GM18907 (cell line): ENCODE measurements around the gene SH3YL1.

Experiments used
- ATAC-seq: cut with Tn5 transposase; IDR thresholded peaks from one replicate; pipeline ENCODE4 v1.9.1; 2021; ENCODE audit warnings: mild to moderate bottlenecking, moderate library complexity; ENCODE audit not compliant: unreplicated experiment

The SH3YL1 gene

DNA sequence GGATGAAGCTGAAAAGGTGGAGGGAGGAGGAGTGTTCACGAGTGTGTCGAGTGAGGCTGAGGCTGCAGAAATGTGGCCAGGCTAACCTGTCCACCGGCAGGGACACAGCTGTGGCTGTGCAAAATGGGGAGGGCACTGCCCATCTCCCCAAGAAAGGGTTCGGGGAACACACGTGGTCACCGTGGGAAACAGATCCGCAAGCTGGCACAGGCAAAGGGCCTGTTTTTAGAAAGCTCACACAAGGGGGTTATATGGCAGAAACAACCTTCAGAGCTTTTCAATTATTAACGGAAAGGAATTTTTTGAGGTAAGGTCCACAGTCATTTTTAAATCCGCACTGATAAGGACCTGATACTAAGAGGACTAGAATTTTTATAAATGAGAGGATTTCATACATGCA lies 35.7 kb downstream of the SH3YL1 start:
- no peak for ATAC-seq

DNA sequence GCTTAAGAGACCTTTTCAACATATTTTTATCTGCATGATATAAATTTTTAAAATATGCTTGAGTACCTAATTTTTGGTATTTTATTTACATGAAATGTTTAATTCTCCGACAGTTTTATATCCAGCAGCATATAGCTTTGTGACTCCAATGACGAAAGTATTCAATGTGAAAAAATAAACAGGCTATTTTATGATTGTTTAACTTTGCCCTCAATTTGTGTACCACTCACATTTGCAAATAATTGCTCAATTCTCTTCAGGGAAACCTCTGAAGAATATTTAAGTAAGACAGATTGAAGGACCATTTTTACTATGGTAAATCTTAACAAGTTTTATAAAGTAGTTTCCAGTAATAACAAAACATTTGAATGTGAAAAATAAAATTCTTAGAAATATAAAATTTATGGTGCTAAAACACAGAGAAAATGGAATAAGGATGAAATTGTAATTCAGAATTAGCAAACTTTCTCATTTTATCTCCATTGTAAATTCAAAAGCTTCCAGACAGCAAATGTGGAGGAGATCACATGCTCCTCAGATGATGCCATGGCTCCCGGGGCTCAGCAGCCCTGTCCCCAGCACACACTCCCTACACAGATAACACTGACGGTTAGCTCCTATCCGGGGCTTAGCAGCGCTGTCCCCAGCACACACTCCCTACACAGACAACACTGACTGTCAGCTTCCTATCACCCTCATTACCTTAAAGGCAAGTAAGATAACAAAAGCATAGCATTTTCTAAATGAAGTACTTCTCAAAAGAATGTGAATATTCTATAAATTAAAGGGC lies 39.7 kb downstream of the SH3YL1 start:
- ATAC-seq = no peak

DNA sequence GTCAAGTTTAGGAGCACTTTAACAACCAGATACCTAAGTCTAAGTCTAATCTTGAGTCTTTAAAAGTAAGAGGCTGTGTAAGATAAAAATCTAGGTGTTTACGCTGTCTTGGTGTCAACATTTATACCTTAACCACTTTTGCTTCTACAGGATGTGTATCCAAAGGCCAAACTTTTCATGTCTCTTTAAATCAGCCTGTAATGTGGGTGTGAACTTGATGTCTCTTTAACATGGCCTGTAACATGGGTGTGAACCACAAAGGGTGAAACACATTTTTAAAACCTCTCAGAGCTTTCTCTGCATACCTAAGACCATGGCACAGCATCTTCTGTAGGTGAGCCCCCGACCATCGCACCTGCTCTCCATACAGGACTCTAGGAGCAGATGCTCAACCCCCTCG lies 40.4 kb downstream of the SH3YL1 start:
- no peak for ATAC-seq

DNA sequence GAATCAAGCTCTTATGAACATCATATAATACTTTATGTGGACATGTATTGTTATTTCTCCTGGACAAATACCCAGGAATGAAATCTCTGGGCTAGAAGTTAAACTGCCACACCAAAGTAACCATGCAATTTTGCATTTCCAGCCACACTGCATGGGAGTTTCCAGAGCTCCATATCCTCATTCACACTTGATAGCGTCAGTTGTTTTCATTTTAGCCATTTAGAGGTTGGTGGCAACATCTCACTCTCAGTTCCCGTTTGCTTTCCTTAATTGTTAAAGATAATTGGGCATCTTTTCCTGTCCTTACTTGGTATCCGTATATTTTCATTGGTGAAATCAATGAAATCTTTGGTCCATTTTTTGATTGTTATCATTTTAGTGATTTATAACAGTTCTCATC lies 47.8 kb downstream of the SH3YL1 start:
- ATAC-seq = no peak

DNA sequence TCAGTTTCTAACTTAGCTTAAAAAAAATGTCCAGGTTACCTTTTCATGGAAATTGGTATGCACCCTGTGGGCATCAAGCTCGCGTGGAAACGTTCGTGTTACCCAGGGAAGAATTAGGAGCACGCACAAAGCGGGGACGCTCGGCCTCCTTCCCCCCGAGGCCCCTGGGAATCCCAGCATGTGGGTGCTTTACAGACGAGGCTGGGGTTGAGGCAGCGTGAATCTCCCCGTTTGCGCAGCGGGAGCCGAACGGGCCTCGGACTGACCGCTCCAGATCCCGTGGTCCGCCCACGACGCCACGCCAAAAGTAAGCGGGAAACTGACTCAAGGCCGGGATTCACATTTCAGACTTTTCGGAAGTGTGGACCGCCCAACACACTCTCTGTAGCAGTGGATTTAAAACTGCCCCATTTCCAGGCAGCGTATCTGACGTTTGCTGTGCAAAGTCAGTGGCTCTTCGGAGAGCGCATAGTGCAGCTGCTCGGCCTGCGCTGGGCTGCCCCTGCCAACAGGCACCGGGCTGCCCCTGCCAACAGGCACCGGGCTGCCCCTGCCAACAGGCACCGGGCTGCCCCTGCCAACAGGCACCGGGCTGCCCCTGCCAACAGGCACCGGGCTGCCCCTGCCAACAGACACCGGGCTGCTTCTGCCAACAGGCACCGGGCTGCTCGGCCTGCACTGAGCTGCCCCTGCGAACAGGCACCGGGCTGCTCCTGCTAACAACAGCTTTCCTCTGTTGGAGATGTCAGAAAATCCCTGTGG lies 49.7 kb downstream of the SH3YL1 start:
- no peak for ATAC-seq

DNA sequence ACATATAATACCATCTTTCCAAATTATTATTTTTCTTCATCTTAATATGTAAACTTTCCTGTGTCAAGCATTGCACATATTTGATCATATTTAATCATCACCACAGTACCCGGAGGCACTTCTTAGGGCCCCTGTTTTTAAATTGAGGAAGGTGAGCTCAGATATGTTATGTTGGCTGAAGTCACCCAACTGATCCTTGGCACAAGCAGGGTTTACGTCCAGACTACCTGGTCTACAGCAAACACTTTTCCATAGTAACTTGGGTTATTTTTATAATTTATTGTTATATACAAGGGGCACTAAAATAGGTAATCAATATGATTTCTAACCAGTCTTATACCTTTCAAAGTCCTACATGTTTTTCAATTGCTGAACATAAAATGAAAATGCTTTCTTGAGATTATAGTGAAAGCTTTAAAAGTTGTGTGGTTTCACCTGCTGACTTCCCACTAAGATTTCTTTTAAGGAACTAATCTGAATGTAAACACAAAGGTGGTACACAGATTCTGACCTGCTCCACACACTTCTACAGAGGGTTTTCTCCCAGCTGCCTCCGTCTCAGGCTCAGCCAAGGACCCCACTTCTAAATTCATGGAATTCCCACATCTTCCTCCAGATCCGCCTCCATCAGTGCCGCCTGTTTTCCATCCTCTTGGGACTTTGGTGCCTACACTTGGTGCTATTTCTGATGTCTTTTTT lies 52.2 kb downstream of the SH3YL1 start:
- ATAC-seq = no peak

DNA sequence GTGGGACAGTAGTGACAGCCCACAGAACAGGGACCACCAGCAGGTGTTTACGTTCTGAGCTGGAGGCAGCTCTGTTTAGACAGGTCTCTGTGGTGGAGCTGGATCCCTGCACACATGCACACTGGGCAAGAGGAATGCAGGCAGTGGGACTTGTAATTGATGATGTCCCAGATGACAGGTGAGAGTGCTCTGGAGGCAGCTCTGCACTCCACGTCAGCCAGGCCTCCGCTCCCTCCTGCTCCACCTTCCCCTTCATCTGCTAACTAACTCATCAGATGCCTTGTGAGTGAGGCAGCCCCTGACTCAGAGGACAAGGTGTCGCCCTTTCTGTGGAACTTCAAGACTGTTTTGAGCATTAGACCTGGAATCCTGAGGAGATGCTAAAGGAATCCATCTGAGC lies 53.2 kb downstream of the SH3YL1 start:
- ATAC-seq = no peak

DNA sequence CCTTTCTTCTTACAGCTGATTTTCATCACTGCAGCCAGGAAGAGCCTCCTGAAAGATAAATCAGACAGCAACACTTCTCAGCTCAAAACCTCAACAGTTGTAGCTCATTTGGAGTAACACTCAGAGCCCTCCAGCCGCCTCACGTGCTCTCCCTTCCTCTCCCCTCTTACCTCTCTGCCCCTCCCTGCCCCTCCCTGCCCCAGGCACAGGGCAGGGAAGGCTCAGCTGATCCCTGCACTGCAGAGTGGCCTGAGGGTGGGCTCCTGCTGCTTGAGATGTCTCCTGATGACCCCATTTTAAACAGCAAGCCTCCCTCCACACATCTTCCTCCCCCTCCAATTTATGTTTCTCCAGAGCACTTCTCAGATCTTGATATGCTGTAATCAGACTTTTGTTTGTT lies 54.4 kb downstream of the SH3YL1 start:
- ATAC-seq = no peak

DNA sequence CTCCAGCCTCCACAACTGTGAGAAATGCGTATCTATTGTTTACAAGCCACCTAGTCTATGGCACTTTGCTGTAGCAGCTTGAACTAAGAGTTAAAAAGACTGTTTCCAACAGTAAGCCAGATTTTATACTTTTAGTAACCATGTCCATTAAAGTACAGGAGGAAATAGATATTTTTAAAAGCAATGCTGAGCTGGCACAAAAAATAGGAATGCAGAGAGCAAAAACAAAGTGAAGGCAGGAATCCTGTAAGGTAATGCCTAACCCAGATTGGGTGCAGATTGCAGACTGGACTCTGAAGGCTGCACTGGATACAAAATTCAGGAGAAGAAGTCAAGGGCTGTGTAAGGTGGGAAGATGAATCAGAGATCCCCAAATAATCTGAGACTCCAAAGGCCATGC lies 55.5 kb downstream of the SH3YL1 start:
- no peak for ATAC-seq

DNA sequence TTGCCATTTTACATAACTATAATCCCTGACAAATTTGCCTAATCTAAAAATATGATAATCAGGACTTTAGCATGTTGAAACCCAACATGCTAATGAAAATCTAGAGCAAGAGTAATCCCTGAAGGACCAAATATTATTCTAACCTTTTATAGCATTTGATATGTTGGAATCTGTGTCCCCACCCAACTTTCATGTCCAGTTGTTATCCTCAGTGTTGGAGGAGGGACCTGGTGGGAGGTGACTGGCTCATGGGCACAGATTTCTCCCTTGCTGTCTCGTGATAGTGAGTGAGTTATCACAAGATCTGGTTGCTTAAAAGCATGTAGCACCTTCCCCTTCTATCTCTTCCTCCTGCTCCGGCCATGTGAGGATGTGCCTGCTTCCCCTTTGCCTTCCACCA lies 59.8 kb downstream of the SH3YL1 start:
- ATAC-seq = no peak

DNA sequence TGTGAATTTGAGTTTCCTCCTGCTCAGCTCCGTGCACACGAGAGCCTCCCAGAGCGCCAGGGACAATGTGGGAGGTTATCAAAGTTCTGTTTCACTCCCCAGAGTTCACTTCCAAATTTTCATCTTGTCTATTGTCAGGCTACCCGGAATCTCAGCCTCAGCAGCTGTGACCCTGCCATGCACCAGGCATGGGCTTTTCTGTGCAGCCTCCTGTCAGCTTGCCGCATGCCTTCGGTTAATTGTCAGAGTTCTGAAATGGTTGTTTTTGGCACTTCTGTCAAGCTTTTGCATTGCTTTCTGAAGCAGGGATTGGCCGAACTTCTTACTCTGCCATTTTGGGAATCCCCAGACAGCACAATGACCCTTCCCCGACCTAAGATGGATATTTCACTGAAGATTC lies 60.4 kb downstream of the SH3YL1 start:
- no peak for ATAC-seq

DNA sequence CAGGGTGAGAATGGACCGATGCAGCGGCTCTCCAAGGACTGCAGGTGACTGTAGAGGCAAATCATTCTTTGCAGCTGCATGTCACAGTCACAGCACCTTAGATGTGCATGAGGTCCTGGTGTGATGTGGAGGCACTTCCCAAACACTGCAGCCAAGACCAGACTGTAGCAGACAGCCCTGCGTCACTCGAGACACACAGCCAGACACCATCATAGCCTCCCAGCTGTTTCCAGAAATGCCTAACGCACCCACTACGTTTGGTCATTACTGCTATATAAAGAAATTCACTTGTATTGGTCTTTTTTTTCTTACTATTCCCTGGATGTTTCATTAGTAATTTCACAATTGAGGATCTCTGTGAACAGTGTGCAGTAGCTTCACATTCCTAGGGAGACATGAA lies 60.9 kb downstream of the SH3YL1 start:
- no peak for ATAC-seq

DNA sequence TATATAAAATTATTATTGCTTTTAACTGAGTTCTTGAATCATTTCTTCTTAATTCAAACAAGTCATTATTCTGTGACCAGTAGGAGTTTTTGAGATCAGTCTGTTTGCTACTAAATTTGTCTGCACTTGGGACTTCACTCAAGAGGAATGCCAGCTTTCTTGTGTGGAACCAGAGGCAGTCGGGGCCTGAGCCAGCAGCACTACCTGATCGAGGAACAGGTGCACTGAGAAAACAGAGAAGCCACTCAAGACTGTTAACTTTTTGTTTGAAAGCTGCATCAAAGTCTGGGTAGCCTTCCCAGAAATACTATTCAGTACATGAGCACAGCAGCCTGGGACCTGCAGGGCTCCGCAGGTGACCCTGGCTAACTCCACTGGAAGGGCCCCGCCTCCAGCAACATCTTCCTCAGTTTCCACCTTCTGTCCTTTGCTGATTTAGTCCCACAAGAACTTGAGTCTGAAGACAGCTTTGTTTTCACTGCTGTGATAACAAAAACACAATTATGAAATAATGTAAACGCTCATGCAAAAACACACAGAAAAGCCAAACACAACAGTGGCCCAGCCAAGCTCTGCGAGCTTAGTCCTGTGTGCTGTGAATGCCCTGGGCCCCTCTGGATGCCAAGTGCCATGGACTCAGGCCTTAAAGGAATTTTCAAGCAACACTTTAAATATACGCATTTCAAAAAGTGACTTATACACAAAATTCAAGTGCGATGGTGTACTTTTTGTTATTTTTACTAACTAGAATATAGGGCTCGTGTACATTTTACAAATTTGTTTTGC lies 62.0 kb downstream of the SH3YL1 start:
- no peak for ATAC-seq

DNA sequence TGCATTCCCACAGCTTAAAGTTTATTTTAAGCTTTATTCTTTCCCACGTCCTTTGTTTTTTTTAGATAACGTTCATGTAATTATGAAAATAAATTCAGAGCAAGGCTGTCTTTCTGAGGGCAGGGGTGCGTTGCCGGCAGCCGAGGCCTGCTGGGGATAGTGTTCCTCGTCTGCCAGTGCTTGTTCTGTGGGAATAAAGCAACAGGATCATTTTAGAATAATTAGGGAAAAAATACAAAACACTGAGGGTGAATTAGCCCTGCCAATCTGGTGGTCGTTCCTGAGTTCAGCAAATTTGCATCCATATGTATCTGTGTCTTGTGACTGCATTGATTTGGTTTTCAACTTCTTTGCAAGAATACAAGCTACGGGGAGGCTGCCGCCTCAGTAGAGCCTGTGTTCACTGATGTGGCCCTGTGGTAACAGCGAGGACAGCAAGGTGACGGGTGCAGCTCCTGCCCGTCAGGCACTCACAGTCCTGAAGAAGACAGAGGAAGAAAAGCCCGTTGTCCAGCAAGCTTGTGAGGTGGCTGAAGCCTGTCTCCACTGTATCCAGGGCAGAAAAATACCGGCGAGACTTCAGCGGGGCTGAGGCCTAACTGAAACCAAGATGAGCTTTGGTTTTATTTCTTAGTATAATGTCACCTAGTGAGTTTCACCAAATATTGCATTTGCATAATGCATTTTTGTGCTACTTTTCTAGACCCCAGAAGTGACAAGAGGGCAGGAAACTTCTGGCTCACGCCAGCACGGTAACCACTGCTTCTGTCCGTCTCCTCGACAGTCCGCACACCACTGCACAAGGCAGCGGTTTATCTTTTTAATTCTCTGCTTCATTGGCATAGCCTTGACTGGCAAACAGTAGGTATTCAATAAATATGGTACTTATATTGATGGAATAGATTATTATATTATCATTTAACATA lies 64.5 kb downstream of the SH3YL1 start:
- ATAC-seq = no peak

DNA sequence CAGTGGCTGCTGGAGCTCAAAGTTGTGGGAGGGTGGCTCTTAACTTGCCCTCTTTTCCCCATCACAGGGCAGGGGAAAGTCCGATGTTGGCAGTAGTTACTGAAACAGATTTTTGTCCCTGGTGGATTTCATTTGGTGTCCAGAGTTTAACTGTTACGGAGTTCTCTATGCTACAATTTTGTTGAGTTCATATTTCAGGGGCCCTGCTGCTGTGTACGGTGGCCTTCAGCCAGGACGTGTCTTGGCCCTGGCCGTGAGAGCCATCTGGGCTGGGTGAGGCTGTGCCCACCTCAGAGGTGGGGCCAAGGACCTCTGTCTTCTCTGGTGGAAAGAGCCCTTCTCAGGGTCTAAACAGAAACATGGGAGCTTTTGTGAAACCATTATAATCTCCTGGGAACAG lies 67.4 kb downstream of the SH3YL1 start:
- no peak for ATAC-seq

DNA sequence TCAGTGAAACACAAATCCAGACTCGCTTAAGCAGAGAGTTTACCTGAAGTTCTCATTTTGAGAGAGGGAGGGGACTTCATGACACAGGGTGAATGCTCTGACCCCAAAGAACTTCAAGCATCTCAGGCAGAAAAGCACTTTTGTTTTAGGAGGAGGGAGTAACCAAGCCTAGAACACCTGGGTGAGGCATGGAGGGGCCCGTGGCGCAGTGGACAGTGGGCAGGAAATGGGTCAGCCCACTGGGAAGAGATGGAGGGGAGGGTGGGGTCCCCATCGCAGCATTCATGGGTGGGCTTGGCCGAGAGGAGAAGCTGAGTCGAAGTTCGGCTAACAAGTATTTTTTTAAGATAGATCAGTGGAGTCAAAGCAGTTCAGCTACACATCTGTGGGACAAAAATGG lies 67.9 kb downstream of the SH3YL1 start:
- ATAC-seq = no peak

DNA sequence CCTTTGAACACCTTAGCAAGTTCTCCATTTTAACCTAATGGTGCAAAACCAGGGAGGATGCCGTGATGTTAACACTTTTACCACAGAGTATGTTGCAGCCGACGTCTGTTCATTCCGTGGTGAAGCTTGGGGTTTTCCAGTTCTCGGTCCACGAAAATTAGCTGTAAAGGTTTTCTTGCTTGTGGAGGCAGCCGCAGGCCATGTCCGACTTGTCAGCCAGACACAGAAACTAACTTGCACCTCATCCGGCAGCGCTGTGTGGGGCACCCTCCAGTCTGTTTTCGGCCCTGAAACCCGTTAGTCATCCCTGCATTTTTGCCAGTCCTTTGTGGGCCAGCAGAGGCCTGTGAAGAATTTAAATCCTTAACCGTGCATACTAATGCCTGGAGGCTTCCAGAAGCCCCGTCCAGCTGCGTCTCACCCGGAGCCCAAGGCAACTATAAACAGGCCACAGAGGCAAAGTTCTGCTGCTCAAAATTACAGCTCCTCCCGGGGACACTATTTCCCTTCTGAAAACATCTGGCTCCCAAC lies 70.6 kb downstream of the SH3YL1 start:
- no peak for ATAC-seq

DNA sequence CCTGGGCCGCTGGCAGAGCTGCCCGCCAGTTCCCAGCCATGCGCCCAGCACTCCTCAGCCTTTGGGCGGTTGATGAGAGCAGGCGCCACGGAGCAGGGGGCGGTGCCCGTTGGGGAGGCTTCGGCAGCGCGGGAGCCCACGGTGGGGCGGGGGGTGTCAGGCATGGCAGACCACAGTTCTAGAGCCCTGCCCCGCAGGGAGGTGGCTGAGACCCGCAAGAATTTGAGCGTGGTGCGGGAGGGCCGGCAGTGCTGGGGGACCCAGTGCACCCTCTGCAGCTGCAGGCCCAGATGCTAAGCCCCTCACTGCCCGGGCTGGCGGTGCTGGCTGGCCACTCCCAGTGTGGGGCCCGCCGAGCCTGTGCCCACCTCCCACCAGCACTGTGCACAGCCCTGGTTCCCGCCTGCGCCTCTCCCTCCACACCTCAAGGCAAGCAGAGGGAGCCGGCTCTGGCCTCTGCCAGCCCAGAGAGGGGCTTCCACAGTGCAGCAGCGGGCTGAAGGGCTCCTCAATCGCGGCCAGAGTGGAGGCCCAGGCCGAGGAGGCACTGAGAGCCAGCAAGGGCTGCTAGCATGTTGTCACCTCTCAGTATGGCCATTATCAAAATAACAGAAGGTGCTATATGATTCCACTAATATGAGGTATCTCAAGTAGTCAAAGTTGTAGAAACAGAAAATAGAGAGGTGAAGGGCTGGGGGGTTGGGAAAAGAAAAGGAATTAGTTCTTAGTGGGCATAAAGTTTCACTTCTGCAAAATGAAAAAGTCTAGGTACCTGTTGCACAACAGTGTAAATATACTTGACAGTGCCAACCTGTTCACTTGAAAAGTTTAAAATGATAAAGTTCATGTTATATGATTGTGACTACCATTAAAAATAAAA lies 72.3 kb downstream of the SH3YL1 start:
- ATAC-seq = no peak

DNA sequence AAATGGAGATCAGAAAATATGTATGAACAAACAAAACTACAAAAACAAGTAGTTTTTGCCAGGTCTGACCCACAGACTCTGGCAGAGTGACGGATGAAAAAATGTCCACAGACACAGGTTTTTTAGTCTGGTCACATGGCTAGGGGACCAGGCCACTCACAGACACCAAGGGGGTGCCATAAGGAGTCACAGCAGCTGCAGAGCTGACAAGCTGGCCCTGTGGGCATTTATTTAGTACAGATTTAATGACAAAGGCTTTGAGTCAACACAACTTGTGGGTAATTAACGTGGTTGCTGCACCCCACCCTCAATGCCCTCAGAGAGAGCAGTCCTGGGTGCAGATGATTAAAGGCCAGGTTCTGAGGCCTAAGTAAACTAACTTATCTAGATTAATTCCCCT lies 76.0 kb downstream of the SH3YL1 start:
- ATAC-seq = no peak
